H1 (cell line): Measurements from ENCODE around the gene GULP1. TPM values are rescaled to one million over a fixed set of nuclear protein-coding genes. Genes with fewer than 3 reads are reported as not detected.

Source experiments
- JUND ChIP-seq: IDR thresholded peaks from 2 replicates; pipeline ENCODE4 v1.6.1; 2011; ENCODE audit warnings: mild to moderate bottlenecking, improper control_type of control experiment, low read length
- SIRT6 ChIP-seq: IDR thresholded peaks from one replicate; pipeline ENCODE4 v1.7.1; 2012; ENCODE audit warnings: low read length, inconsistent platforms
- TAF1 ChIP-seq: IDR thresholded peaks from 2 replicates; pipeline ENCODE4 v1.6.1; 2011; ENCODE audit warnings: mild to moderate bottlenecking, low read depth, low read length
- polyA plus RNA-seq, 7 experiments: library from polyadenylated mRNA; depleted of rRNA in 3 of 7; stranded (reverse) in 5 of 7; unstranded in 2 of 7; fragments of >200 nt in 5 of 7; fragments of 200-250 nt in 2 of 7; gene quantifications; 1 replicate in 5 of 7; 2 replicates in 1 of 7; 4 replicates in 1 of 7; pipeline versions ENCODE4 v1.2.1 to v1.2.3, GENCODE V29; 2011 to 2013; ENCODE audit warnings: missing spikeins in 2 of 7, mixed read lengths in 2 of 7
- total RNA-seq: library from RNA; stranded (reverse); fragmentation: NEBNext Ultra II Directional; extraction: Animal tissue kit (Norgen Biotek cat#: 25700); gene quantifications from 2 replicates; pipeline ENCODE4 v1.2.1, GENCODE V29; 2021
- TF ChIP-seq, protein P1 (sequence below): IDR thresholded peaks from 2 replicates; pipeline ENCODE4 v1.6.1; 2011; ENCODE audit warnings: low read length, improper control_type of control experiment
- TF ChIP-seq, protein P2 (sequence below): IDR thresholded peaks from 2 replicates; pipeline ENCODE4 v1.6.1; 2012; ENCODE audit warnings: inconsistent platforms

The GULP1 gene
- total and polyA plus RNA-seq, 2 of the 8 experiments (the other 6 are each of a cell fraction or from before 2014, with no cell fraction given) = 69.7 to 139 TPM

DNA sequence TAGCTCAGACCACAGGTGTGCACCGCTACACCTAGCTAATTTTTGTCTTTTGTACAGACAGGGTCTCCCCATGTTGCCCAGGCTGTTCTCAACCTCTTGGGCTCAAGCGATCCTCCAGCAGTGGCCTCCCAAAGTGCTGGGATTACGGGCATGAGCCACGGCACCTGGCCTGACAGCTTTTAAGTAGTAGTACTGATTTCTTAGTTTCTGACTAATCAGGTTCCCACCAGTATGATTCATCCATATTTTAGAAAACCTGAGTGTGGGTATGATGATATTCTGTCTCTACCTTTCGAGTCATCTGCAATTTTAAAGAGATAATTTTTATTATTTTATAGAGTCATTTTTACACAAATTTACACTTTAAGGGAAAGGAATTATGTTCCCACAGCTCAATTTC lies 46.4 kb upstream of the GULP1 start (continued):
- TF ChIP-seq, protein P1, sequence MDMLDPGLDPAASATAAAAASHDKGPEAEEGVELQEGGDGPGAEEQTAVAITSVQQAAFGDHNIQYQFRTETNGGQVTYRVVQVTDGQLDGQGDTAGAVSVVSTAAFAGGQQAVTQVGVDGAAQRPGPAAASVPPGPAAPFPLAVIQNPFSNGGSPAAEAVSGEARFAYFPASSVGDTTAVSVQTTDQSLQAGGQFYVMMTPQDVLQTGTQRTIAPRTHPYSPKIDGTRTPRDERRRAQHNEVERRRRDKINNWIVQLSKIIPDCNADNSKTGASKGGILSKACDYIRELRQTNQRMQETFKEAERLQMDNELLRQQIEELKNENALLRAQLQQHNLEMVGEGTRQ = no peak
- no peak for TF ChIP-seq TAF1
- TF ChIP-seq, protein P2, sequence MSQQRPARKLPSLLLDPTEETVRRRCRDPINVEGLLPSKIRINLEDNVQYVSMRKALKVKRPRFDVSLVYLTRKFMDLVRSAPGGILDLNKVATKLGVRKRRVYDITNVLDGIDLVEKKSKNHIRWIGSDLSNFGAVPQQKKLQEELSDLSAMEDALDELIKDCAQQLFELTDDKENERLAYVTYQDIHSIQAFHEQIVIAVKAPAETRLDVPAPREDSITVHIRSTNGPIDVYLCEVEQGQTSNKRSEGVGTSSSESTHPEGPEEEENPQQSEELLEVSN = no peak
- TF ChIP-seq SIRT6 = no peak
- no peak for TF ChIP-seq JUND
